K562 (cell line): ENCODE results near the gene USP5. TPM values are rescaled to one million over a fixed set of nuclear protein-coding genes. Genes with fewer than 3 reads are reported as not detected.

ENCODE experiments used
- ATAC-seq: fragments of 200-7000 bp; cut with Tn5 transposase; 3 replicates; pipeline ENCODE4 v1.9.1; 2020; ENCODE audit warnings: moderate library complexity
- BruUV-seq: library from RNA; stranded (reverse); fragments of 400-500 nt; replicated peaks from 2 replicates; lab custom pipeline; 2021; lab: Mats Ljungman, UMichigan
- CTCF ChIA-PET: fragments of 300-600 bp; formaldehyde crosslinking; extraction: SDS; loops from one replicate; lab custom pipeline; 2021; ENCODE audit warnings: low intra/inter-chr PET ratio; lab: Yijun Ruan, JAX
- POLR2A ChIA-PET: fragments of 300-600, 350-650 bp; sonication (Branson Sonifier 250); formaldehyde crosslinking; extraction: SDS; loops from one replicate; lab custom pipeline; 2021; ENCODE audit warnings: antibody characterized with exemption, inconsistent platforms; lab: Yijun Ruan, JAX
- DNase-seq, 4 experiments: peaks; one replicate each; pipeline versions ENCODE4 v3.0.0 to v3.0.0-alpha.2; 2011 to 2018; ENCODE audit warnings: low spot score in 3 of 4, mixed read lengths in 3 of 4; ENCODE audit errors: extremely low read depth in 1 of 4
- FAIRE-seq: peaks from 2 replicates; lab custom pipeline; 2011; peaks lifted over from hg19 to GRCh38; lab: Jason Lieb, UNC
- H2AFZ ChIP-seq: 2 replicates; pipeline ENCODE4 v1.6.0; 2011; ENCODE audit warnings: low read depth, low read length, control low read depth, inconsistent platforms
- H3K27ac ChIP-seq: fragments of 200-600 bp; 3 replicates; pipeline ENCODE4 v1.8.0; 2011; ENCODE audit warnings: low read depth, mild to moderate bottlenecking, control low read depth, inconsistent platforms, low read length, moderate library complexity, mixed read lengths; ENCODE audit errors: extremely low read depth
- H3K27me3 ChIP-seq, 2 experiments: fragments of 300-600 bp in 1 of 2; 2 replicates in 1 of 2; 3 replicates in 1 of 2; pipeline versions ENCODE4 v1.6.0 to v1.8.0; 2011; ENCODE audit warnings: inconsistent platforms in 2 of 2, low read length in 2 of 2, mild to moderate bottlenecking in 1 of 2, mixed read lengths in 1 of 2, moderate library complexity in 1 of 2; ENCODE audit not compliant: control insufficient read depth in 2 of 2, insufficient read depth in 2 of 2
- H3K36me3 ChIP-seq: fragments of 300-600 bp; 3 replicates; pipeline ENCODE4 v1.8.0; 2011; ENCODE audit warnings: mild to moderate bottlenecking, low read length, inconsistent platforms; ENCODE audit not compliant: control insufficient read depth, insufficient read depth
- H3K4me1 ChIP-seq, 2 experiments: fragments of 200-600 bp in 1 of 2; replicated peaks in 1 of 2; 2 replicates in 1 of 2; 3 replicates in 1 of 2; pipeline versions ENCODE4 v1.5.1 to v1.8.0; 2011; ENCODE audit warnings: inconsistent platforms in 2 of 2, low read length in 2 of 2, mild to moderate bottlenecking in 1 of 2, mixed read lengths in 1 of 2, moderate library complexity in 1 of 2; ENCODE audit not compliant: control insufficient read depth in 2 of 2, insufficient read depth in 2 of 2
- H3K4me2 ChIP-seq: 2 replicates; pipeline ENCODE4 v1.6.1; 2011; ENCODE audit warnings: low read length, control low read depth, inconsistent platforms, mixed read lengths; ENCODE audit not compliant: insufficient read depth
- H3K4me3 ChIP-seq: fragments of 200-600 bp; sonication (generic), shearing (Covaris generic); 2 replicates; pipeline ENCODE4 v1.5.1; 2016; ENCODE audit warnings: control low read depth, inconsistent platforms
- H3K79me2 ChIP-seq: fragments of 200-600 bp; 3 replicates; pipeline ENCODE4 v1.8.0; 2011; ENCODE audit warnings: low read length, inconsistent platforms; ENCODE audit not compliant: control insufficient read depth, insufficient read depth
- H3K9ac ChIP-seq, 2 experiments: 2 replicates each; pipeline versions ENCODE4 v1.6.0 to v1.6.1; 2011; ENCODE audit warnings: low read depth in 2 of 2, low read length in 2 of 2, control low read depth in 1 of 2, inconsistent platforms in 1 of 2, mild to moderate bottlenecking in 1 of 2, mixed read lengths in 1 of 2; ENCODE audit not compliant: insufficient read depth in 1 of 2
- H3K9me1 ChIP-seq: one replicate; pipeline ENCODE4 v1.6.0; 2011; ENCODE audit warnings: inconsistent platforms, mild to moderate bottlenecking, low read length, moderate library complexity; ENCODE audit not compliant: control insufficient read depth, insufficient read depth
- H3K9me3 ChIP-seq: replicated peaks from 2 replicates; pipeline ENCODE4 v1.5.1; 2011; ENCODE audit warnings: low read depth, low read length, inconsistent platforms; ENCODE audit not compliant: control insufficient read depth, insufficient read depth
- H4K20me1 ChIP-seq: replicated peaks from 2 replicates; pipeline ENCODE4 v1.6.1; 2011; ENCODE audit warnings: low read length, inconsistent platforms, mixed read lengths; ENCODE audit not compliant: control insufficient read depth, insufficient read depth
- BCL6 ChIP-seq: fragments of 250-450 bp; sonication (Bioruptor Pico); IDR thresholded peaks from 2 replicates; pipeline ENCODE4 v1.4.0; 2020
- ELF1 ChIP-seq: fragments of 200-800 bp; sonication (Bioruptor generic); IDR thresholded peaks from 2 replicates; pipeline ENCODE4 v1.6.1; 2016; ENCODE audit warnings: missing genetic modification characterization, missing compliant biosample characterization
- GABPB1 ChIP-seq: sonication (generic); formaldehyde crosslinking; IDR thresholded peaks from 2 replicates; pipeline ENCODE4 v1.8.0; 2022; ENCODE audit warnings: mild to moderate bottlenecking, missing genetic modification reagents
- KDM5B ChIP-seq: fragments of 200-600 bp; sonication (generic); IDR thresholded peaks from 2 replicates; pipeline ENCODE4 v1.6.1; 2012; ENCODE audit warnings: low read depth, mild to moderate bottlenecking, moderate library complexity, low read length, control low read depth, inconsistent platforms; ENCODE audit not compliant: insufficient replicate concordance
- NKRF ChIP-seq: fragments of 450-650 bp; IDR thresholded peaks from 2 replicates; pipeline ENCODE4 v1.6.1; 2016; ENCODE audit warnings: borderline replicate concordance
- SMARCA4 ChIP-seq: fragments of 450-650 bp; IDR thresholded peaks from 2 replicates; pipeline ENCODE4 v1.6.1; 2016
- U2AF2 ChIP-seq: fragments of 200-400 bp; formaldehyde crosslinking; optimal IDR thresholded peaks from 2 replicates; pipeline ENCODE3; 2017; ENCODE audit warnings: low read depth, mild to moderate bottlenecking, low read length
- ZNF408 ChIP-seq: fragments of 250-450 bp; sonication (Bioruptor Pico); IDR thresholded peaks from 2 replicates; pipeline ENCODE4 v1.4.0; 2020; ENCODE audit warnings: low read depth, mild to moderate bottlenecking, moderate library complexity
- ZNF778 ChIP-seq: fragments of 450-650 bp; formaldehyde crosslinking; IDR thresholded peaks from 2 replicates; pipeline ENCODE4 v1.4.0; 2020; ENCODE audit warnings: mild to moderate bottlenecking, moderate library complexity
- ZZZ3 ChIP-seq: fragments of 450-650 bp; IDR thresholded peaks from 2 replicates; pipeline ENCODE4 v1.6.1; 2016; ENCODE audit warnings: antibody characterized with exemption, mild to moderate bottlenecking, moderate library complexity
- WGBS: fragments of 100-300 bp; shearing (Covaris generic); methylation state at CpG from one replicate; pipeline ENCODE4 v1.1.6; 2016; ENCODE audit warnings: low coverage, mixed read lengths; ENCODE audit not compliant: insufficient coverage; ENCODE audit errors: missing lambda C conversion rate; 5-methylcytosine and 5-hydroxymethylcytosine counted together
- in situ Hi-C: fragments of 300-500 bp; cut with MboI; formaldehyde crosslinking; loops from 4 replicates; pipeline ENCODE4 v1.15.0; 2018; ENCODE audit warnings: inconsistent platforms, mixed read lengths
- intact Hi-C: fragments of 100-400 bp; cut with micrococcal nuclease; formaldehyde crosslinking; loops from 2 replicates; pipeline ENCODE4 v1.14.2; 2022
- polyA plus RNA-seq, 8 experiments: library from polyadenylated mRNA; depleted of rRNA in 4 of 8; stranded (reverse) in 5 of 8; unstranded in 3 of 8; fragments of >200 nt; fragmentation: Nextera tagmentation in 2 of 8; fragmentation: Illumina TruSeq in 1 of 8; extraction: Ambion mirVana in 2 of 8; extraction: Trizol in 1 of 8; gene quantifications; 2 replicates each; pipeline versions ENCODE4 v1.2.1 to v1.2.3, GENCODE V29; 2011 to 2014; ENCODE audit warnings: inconsistent platforms in 1 of 8, missing spikeins in 1 of 8
- total RNA-seq, 7 experiments: library from RNA; depleted of rRNA in 6 of 7; stranded (reverse); fragments of >200 nt in 6 of 7; fragmentation: Illumina TruSeq in 2 of 7; extraction: Trizol in 2 of 7; gene quantifications; 2 replicates each; pipeline versions ENCODE4 v1.2.1 to v1.2.3, GENCODE V29; 2011 to 2021; ENCODE audit warnings: low replicate concordance in 1 of 7

USP5 gene
- total and polyA plus RNA-seq, 9 of the 15 experiments (the other 6 are each of a cell fraction or from before 2014, with no cell fraction given), result 1.4 to 107 (median 48.6) TPM

- peak overlapping the region; percentile 89 to 96 for H3K9ac ChIP-seq
- H4K20me1 ChIP-seq, result no peaks in the 10 kb centered on the region; the same call in 1 of the 2 replicates
- BruUV-seq, result no TSS peak
- peaks cover 67% of the 10 kb centered on the region; the same call in 2 of the 3 replicates for H3K36me3 ChIP-seq
- H3K4me3 ChIP-seq, result peak overlapping the region; percentile 79
- H3K9me3 ChIP-seq, result no peaks in the 10 kb centered on the region
- 13% methylated on average over 10 of the region's 10 CpGs for WGBS
- in situ Hi-C loops, result no loop called here
- no peak overlapping the region for H2AFZ ChIP-seq
- DNase-seq (no peak), ATAC-seq (no peak), FAIRE-seq (no peak)
- peaks cover 3% of the 10 kb centered on the region for H3K9me1 ChIP-seq
- ChIA-PET CTCF (no interaction called here), POLR2A (interaction anchor here (0.6 to 7.4 kb wide), 7 partner anchors 9 to 186 kb away, joined by 3 to 174 read pairs (median 5); partner anchors contain the start of genes C12orf57, GNB3, SPSB2 and TPI1)
- TF ChIP-seq KDM5B (no peak), BCL6 (CRISPR knock-in tag) (no peak), ZNF408 (CRISPR knock-in tag) (no peak), GABPB1 (CRISPR knock-in tag) (no peak)
- peaks cover 50% of the 10 kb centered on the region for H3K79me2 ChIP-seq
- no peaks in the 10 kb centered on the region for H3K27me3 ChIP-seq
- peak overlapping the region; percentile 87 for H3K27ac ChIP-seq
- peak overlapping the region; percentile 88 for H3K4me2 ChIP-seq
- intact Hi-C loops, result no loop called here
- peaks cover 17 to 18% of the 10 kb centered on the region in 2 experiments; a peak in 4 of 5 replicates for H3K4me1 ChIP-seq
Measured at GRCh38 chr12:6849976-6850560, 1.9 kb upstream of the USP5 start.

- intact Hi-C loops, result no loop called here
- peak overlapping the region; percentile 87 for H3K27ac ChIP-seq
- H3K9ac ChIP-seq, result peak overlapping the region; percentile 89 to 96
- FAIRE-seq, result no peak
- POLR2A ChIA-PET, result interaction anchor here (1.2 to 7.4 kb wide), 7 partner anchors 10 to 127 kb away, joined by 3 to 174 read pairs (median 7); partner anchors contain the start of genes C12orf57, COPS7A, GNB3 and SPSB2
- no peaks in the 10 kb centered on the region; the same call in 1 of the 2 replicates for H4K20me1 ChIP-seq
- H3K4me2 ChIP-seq, result peak overlapping the region; percentile 88
- no peaks in the 10 kb centered on the region for H3K27me3 ChIP-seq
- H3K9me3 ChIP-seq, result no peaks in the 10 kb centered on the region
- peaks cover 67% of the 10 kb centered on the region; the same call in 2 of the 3 replicates for H3K36me3 ChIP-seq
- DNase-seq, result peak; percentile 26 to 52 (median 42)
- 2% methylated on average over 16 of the region's 16 CpGs for WGBS
- H2AFZ ChIP-seq, result peak overlapping the region; percentile 46
- in situ Hi-C loops, result no loop called here
- CTCF ChIA-PET, result no interaction called here
- H3K4me3 ChIP-seq, result peak overlapping the region; percentile 79
- H3K9me1 ChIP-seq, result peaks cover 3% of the 10 kb centered on the region
- BruUV-seq, result TSS peak; percentile 81
- no peak for ATAC-seq
- peaks cover 53% of the 10 kb centered on the region for H3K79me2 ChIP-seq
- peaks cover 12 to 18% of the 10 kb centered on the region in 2 experiments; a peak in 4 of 5 replicates for H3K4me1 ChIP-seq
- TF ChIP-seq NKRF (no peak), ZNF778 (CRISPR knock-in tag) (no peak), ZZZ3 (no peak), ELF1 (tag) (no peak), SMARCA4 (0 out of 2 replicates have a peak, but pooled peaks have one; percentile 11), U2AF2 (no peak)
Measured at GRCh38 chr12:6850796-6851152, 1.2 kb upstream of the USP5 start.
